GM12878 (cell line): Measurements from ENCODE around the gene NOS1AP. TPM values are rescaled to one million over a fixed set of nuclear protein-coding genes. Genes with fewer than 3 reads are reported as not detected.

Source experiments
- ATAC-seq: fragments of 200-7000 bp; cut with Tn5 transposase; 3 replicates; pipeline ENCODE4 v1.9.1; 2020; ENCODE audit warnings: mild to moderate bottlenecking, moderate library complexity
- BruUV-seq: library from RNA; stranded (reverse); fragments of 400-500 nt; replicated peaks from 2 replicates; lab custom pipeline; 2021; lab: Mats Ljungman, UMichigan
- CTCF ChIA-PET: fragments of 300-600 bp; sonication (Branson Sonifier 250); formaldehyde crosslinking; extraction: SDS; loops from one replicate; lab custom pipeline; 2021; ENCODE audit warnings: inconsistent platforms; lab: Yijun Ruan, JAX
- POLR2A ChIA-PET: fragments of 350-600 bp; formaldehyde crosslinking; extraction: SDS; loops from one replicate; lab custom pipeline; 2021; ENCODE audit warnings: inconsistent platforms; lab: Charles Lee
- RAD21 ChIA-PET: fragments of 300-600 bp; sonication (Branson Sonifier 250); formaldehyde crosslinking; loops from one replicate; lab custom pipeline; 2023; ENCODE audit warnings: antibody characterized with exemption; ENCODE audit not compliant: unreplicated experiment; lab: Charles Lee
- SMC1A ChIA-PET: fragments of 300-600 bp; sonication (Branson Sonifier 250); formaldehyde crosslinking; loops from one replicate; lab custom pipeline; 2023; ENCODE audit not compliant: unreplicated experiment, uncharacterized antibody; lab: Charles Lee
- DNase-seq: peaks from one replicate; pipeline ENCODE4 v3.0.0-alpha.2; 2011; ENCODE audit warnings: low read depth, low spot score
- FAIRE-seq: peaks from 3 replicates; lab custom pipeline; 2011; peaks lifted over from hg19 to GRCh38; lab: Jason Lieb, UNC
- H2AFZ ChIP-seq: 2 replicates; pipeline ENCODE4 v1.6.0; 2011; ENCODE audit warnings: low read depth, low read length, control low read depth; ENCODE audit not compliant: control insufficient read depth
- H3K27ac ChIP-seq: 2 replicates; pipeline ENCODE4 v1.5.1; 2011; ENCODE audit warnings: control low read depth; ENCODE audit not compliant: control insufficient read depth, insufficient read depth
- H3K27me3 ChIP-seq, 2 experiments: replicated peaks in 1 of 2; 2 replicates each; pipeline versions ENCODE4 v1.6.0 to v1.6.1; 2011; ENCODE audit warnings: low read length in 1 of 2; ENCODE audit not compliant: control insufficient read depth in 2 of 2, insufficient read depth in 2 of 2
- H3K36me3 ChIP-seq, 2 experiments: 2 replicates each; pipeline ENCODE4 v1.5.1; 2011; ENCODE audit warnings: low read length in 1 of 2; ENCODE audit not compliant: control insufficient read depth in 2 of 2, insufficient read depth in 2 of 2
- H3K4me1 ChIP-seq: 2 replicates; pipeline ENCODE4 v1.6.1; 2011; ENCODE audit warnings: mild to moderate bottlenecking, low read length, moderate library complexity, mixed read lengths; ENCODE audit not compliant: control insufficient read depth, insufficient read depth
- H3K4me2 ChIP-seq: 2 replicates; pipeline ENCODE4 v1.6.0; 2011; ENCODE audit warnings: control low read depth; ENCODE audit not compliant: control insufficient read depth, insufficient read depth
- H3K4me3 ChIP-seq: fragments of 200-600 bp; sonication (generic); 2 replicates; pipeline ENCODE4 v1.5.1; 2016
- H3K79me2 ChIP-seq: 2 replicates; pipeline ENCODE4 v1.6.0; 2011; ENCODE audit warnings: low read length; ENCODE audit not compliant: control insufficient read depth, insufficient read depth
- H3K9ac ChIP-seq: 2 replicates; pipeline ENCODE4 v1.8.0; 2011; ENCODE audit warnings: low read length, control low read depth, mixed read lengths; ENCODE audit not compliant: control insufficient read depth, insufficient read depth
- H3K9me3 ChIP-seq: replicated peaks from 3 replicates; pipeline ENCODE4 v1.5.1; 2011; ENCODE audit warnings: mild to moderate bottlenecking, low read length; ENCODE audit not compliant: control insufficient read depth, insufficient read depth
- H4K20me1 ChIP-seq: 2 replicates; pipeline ENCODE4 v1.6.0; 2011; ENCODE audit not compliant: control insufficient read depth, insufficient read depth
- BHLHE40 ChIP-seq, 2 experiments: fragments of 450-650 bp in 1 of 2; IDR thresholded peaks; 2 replicates each; pipeline ENCODE4 v1.6.1; 2011 to 2017; ENCODE audit warnings: low read depth in 2 of 2, borderline replicate concordance in 1 of 2, improper control_type of control experiment in 1 of 2, low read length in 1 of 2, mild to moderate bottlenecking in 1 of 2
- BMI1 ChIP-seq: fragments of 450-650 bp; IDR thresholded peaks from 2 replicates; pipeline ENCODE4 v1.6.1; 2016; ENCODE audit warnings: mild to moderate bottlenecking, moderate library complexity, borderline replicate concordance
- CBX5 ChIP-seq: sonication (generic); IDR thresholded peaks from 2 replicates; pipeline ENCODE4 v1.6.1; 2016; ENCODE audit warnings: low read depth, moderate library complexity, mild to moderate bottlenecking, inconsistent platforms
- CREB1 ChIP-seq: IDR thresholded peaks from 2 replicates; pipeline ENCODE4 v1.6.1; 2012; ENCODE audit warnings: low read depth, mild to moderate bottlenecking, inconsistent platforms
- ESRRA ChIP-seq: IDR thresholded peaks from 2 replicates; pipeline ENCODE4 v1.6.1; 2012; ENCODE audit warnings: mild to moderate bottlenecking, low read length, improper control_type of control experiment
- JUND ChIP-seq: IDR thresholded peaks from 2 replicates; pipeline ENCODE4 v1.6.1; 2012; ENCODE audit warnings: low read depth, mild to moderate bottlenecking, low read length, improper control_type of control experiment, moderate library complexity
- POLR2A ChIP-seq: IDR thresholded peaks from 2 replicates; pipeline ENCODE4 v1.6.1; 2011; ENCODE audit warnings: low read depth, mild to moderate bottlenecking, low read length
- SIX5 ChIP-seq: IDR thresholded peaks from 2 replicates; pipeline ENCODE4 v1.6.1; 2011; ENCODE audit warnings: mild to moderate bottlenecking, low read depth, low read length, moderate library complexity; ENCODE audit not compliant: severe bottlenecking
- TCF12 ChIP-seq: IDR thresholded peaks from 2 replicates; pipeline ENCODE4 v1.6.1; 2011; ENCODE audit warnings: low read depth, mild to moderate bottlenecking, low read length
- ZNF592 ChIP-seq: fragments of 450-650 bp; IDR thresholded peaks from 2 replicates; pipeline ENCODE4 v1.6.1; 2017; ENCODE audit warnings: mild to moderate bottlenecking, moderate library complexity
- WGBS: methylation state at CpG from one replicate; pipeline ENCODE4 v1.1.6; 2016; ENCODE audit warnings: low lambda C conversion rate; ENCODE audit not compliant: insufficient replicate concordance, insufficient coverage; ENCODE audit errors: missing lambda C conversion rate; 5-methylcytosine and 5-hydroxymethylcytosine counted together
- in situ Hi-C: fragments of 300-500 bp; cut with MboI; formaldehyde crosslinking; loops from 9 replicates; pipeline ENCODE4 v1.14.3; 2018; ENCODE audit warnings: mixed read lengths
- intact Hi-C: fragments of 100-400 bp; cut with micrococcal nuclease; formaldehyde crosslinking; loops from one replicate; pipeline ENCODE4 v1.14.2; 2022; ENCODE audit not compliant: unreplicated experiment
- polyA plus RNA-seq, 11 experiments: library from polyadenylated mRNA; depleted of rRNA in 4 of 11; unstranded in 6 of 11; stranded (reverse) in 5 of 11; fragments of >200 nt; fragmentation: Nextera tagmentation in 4 of 11; fragmentation: Illumina TruSeq in 1 of 11; extraction: Ambion mirVana in 4 of 11; extraction: Trizol in 1 of 11; gene quantifications; 1 replicate in 1 of 11; 2 replicates in 10 of 11; pipeline versions ENCODE4 v1.2.1 to v1.2.3, GENCODE V29; 2011 to 2016; ENCODE audit warnings: inconsistent platforms in 2 of 11, missing spikeins in 2 of 11, low read depth in 1 of 11
- total RNA-seq, 4 experiments: library from RNA; depleted of rRNA in 3 of 4; stranded (reverse); fragments of >200 nt in 3 of 4; fragmentation: Illumina TruSeq in 1 of 4; extraction: Trizol in 1 of 4; gene quantifications; 2 replicates each; pipeline versions ENCODE4 v1.2.1 to v1.2.3, GENCODE V29; 2013 to 2021
- TF ChIP-seq, protein P1 (sequence below): fragments of 450-650 bp; IDR thresholded peaks from 2 replicates; pipeline ENCODE4 v1.6.1; 2018; ENCODE audit warnings: borderline replicate concordance, mild to moderate bottlenecking; ENCODE audit not compliant: partially characterized antibody
- TF ChIP-seq, protein P2 (sequence below): IDR thresholded peaks from 2 replicates; pipeline ENCODE4 v1.6.1; 2012; ENCODE audit warnings: mild to moderate bottlenecking, low read depth, low read length

The NOS1AP gene
- total and polyA plus RNA-seq, 10 of the 15 experiments (the other 5 are each of a cell fraction or from before 2014, with no cell fraction given): 0.03 to 0.15 TPM; not detected in 8

DNA sequence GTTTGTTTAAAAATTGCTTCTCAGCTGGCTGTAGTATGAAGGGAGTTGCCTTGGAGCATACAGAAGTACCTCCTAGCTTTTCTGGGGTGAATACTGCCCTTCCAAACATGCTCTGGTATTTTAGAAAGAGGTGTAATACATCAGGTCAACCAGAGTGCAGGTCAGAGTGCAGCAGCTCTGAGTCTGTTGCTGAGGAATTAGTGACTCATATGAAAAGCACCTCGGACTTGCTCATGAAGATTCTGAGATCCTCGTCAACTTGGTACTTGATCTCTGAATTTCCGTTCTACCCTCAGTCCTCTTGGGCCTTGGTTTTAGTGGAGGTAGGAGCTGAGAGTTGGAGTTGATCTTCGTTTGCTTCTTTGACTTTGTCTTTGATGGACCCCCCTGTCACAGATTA lies 67.3 kb downstream of the NOS1AP start:
- no peaks in the 10 kb centered on the region for H3K4me1 ChIP-seq
- no TSS peak for BruUV-seq
- H3K4me3 ChIP-seq: no peak overlapping the region
- H3K4me2 ChIP-seq: no peak overlapping the region
- no peaks in the 10 kb centered on the region; a peak in 1 of 4 replicates for H3K27me3 ChIP-seq
- WGBS: 17% methylated on average over 4 of the region's 4 CpGs
- H3K9me3 ChIP-seq: no peaks in the 10 kb centered on the region
- no peak for DNase-seq
- no peak overlapping the region for H3K9ac ChIP-seq
- H3K27ac ChIP-seq: no peak overlapping the region
- TF ChIP-seq ZNF592: no peak
- no peak for TF ChIP-seq TCF12
- TF ChIP-seq SIX5: no peak
- no peak for TF ChIP-seq BHLHE40 (IDR thresholded peaks at IDR 0.05; ENCODE audit: borderline replicate concordance in 1 of 2, low read depth in 2 of 2, low read length in 1 of 2)
- TF ChIP-seq CREB1: no peak
- TF ChIP-seq, protein P1, sequence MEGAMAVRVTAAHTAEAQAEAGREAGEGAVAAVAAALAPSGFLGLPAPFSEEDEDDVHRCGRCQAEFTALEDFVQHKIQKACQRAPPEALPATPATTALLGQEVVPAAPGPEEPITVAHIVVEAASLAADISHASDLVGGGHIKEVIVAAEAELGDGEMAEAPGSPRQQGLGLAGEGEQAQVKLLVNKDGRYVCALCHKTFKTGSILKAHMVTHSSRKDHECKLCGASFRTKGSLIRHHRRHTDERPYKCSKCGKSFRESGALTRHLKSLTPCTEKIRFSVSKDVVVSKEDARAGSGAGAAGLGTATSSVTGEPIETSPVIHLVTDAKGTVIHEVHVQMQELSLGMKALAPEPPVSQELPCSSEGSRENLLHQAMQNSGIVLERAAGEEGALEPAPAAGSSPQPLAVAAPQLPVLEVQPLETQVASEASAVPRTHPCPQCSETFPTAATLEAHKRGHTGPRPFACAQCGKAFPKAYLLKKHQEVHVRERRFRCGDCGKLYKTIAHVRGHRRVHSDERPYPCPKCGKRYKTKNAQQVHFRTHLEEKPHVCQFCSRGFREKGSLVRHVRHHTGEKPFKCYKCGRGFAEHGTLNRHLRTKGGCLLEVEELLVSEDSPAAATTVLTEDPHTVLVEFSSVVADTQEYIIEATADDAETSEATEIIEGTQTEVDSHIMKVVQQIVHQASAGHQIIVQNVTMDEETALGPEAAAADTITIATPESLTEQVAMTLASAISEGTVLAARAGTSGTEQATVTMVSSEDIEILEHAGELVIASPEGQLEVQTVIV: no peak
- TF ChIP-seq CBX5: no peak
- no peak for TF ChIP-seq JUND
- no peak for TF ChIP-seq POLR2A
- TF ChIP-seq BMI1: no peak
- TF ChIP-seq, protein P2, sequence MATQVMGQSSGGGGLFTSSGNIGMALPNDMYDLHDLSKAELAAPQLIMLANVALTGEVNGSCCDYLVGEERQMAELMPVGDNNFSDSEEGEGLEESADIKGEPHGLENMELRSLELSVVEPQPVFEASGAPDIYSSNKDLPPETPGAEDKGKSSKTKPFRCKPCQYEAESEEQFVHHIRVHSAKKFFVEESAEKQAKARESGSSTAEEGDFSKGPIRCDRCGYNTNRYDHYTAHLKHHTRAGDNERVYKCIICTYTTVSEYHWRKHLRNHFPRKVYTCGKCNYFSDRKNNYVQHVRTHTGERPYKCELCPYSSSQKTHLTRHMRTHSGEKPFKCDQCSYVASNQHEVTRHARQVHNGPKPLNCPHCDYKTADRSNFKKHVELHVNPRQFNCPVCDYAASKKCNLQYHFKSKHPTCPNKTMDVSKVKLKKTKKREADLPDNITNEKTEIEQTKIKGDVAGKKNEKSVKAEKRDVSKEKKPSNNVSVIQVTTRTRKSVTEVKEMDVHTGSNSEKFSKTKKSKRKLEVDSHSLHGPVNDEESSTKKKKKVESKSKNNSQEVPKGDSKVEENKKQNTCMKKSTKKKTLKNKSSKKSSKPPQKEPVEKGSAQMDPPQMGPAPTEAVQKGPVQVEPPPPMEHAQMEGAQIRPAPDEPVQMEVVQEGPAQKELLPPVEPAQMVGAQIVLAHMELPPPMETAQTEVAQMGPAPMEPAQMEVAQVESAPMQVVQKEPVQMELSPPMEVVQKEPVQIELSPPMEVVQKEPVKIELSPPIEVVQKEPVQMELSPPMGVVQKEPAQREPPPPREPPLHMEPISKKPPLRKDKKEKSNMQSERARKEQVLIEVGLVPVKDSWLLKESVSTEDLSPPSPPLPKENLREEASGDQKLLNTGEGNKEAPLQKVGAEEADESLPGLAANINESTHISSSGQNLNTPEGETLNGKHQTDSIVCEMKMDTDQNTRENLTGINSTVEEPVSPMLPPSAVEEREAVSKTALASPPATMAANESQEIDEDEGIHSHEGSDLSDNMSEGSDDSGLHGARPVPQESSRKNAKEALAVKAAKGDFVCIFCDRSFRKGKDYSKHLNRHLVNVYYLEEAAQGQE: no peak
- TF ChIP-seq ESRRA: no peak
- RAD21 ChIA-PET: no interaction called here
- SMC1A ChIA-PET: no interaction called here
- ATAC-seq: peak; percentile 23; the same call in 1 of the 3 replicates
- intact Hi-C loops (no loop called here), in situ Hi-C loops (no loop called here)
- no peak for FAIRE-seq
- no peaks in the 10 kb centered on the region for H4K20me1 ChIP-seq
- no peak overlapping the region for H2AFZ ChIP-seq
- CTCF ChIA-PET: no interaction called here
- no peaks in the 10 kb centered on the region for H3K36me3 ChIP-seq
- H3K79me2 ChIP-seq: no peaks in the 10 kb centered on the region
- POLR2A ChIA-PET: no interaction called here
